Astrocyte (in vitro differentiated cells and primary cell): ENCODE data around the gene SNX32. TPM values are rescaled to one million over a fixed set of nuclear protein-coding genes. Genes with fewer than 3 reads are reported as not detected.

Experiments
- DNase-seq: peaks from one replicate; pipeline ENCODE4 v3.0.0-alpha.2; 2010; ENCODE audit warnings: low read depth
- FAIRE-seq: peaks from 2 replicates; lab custom pipeline; 2011; peaks lifted over from hg19 to GRCh38; lab: Jason Lieb, UNC
- H2AFZ ChIP-seq: 2 replicates; pipeline ENCODE4 v1.6.0; 2012; ENCODE audit warnings: low read depth, low read length, inconsistent platforms
- H3K27ac ChIP-seq: 2 replicates; pipeline ENCODE4 v1.5.1; 2011; ENCODE audit warnings: low read depth, low read length, inconsistent platforms
- H3K27me3 ChIP-seq: 2 replicates; pipeline ENCODE4 v1.6.0; 2011; ENCODE audit warnings: low read length, inconsistent platforms; ENCODE audit not compliant: insufficient read depth
- H3K36me3 ChIP-seq: 2 replicates; pipeline ENCODE4 v1.5.1; 2011; ENCODE audit warnings: low read length, inconsistent platforms; ENCODE audit not compliant: insufficient read depth
- H3K4me1 ChIP-seq: 2 replicates; pipeline ENCODE4 v1.5.1; 2011; ENCODE audit warnings: low read length, inconsistent platforms; ENCODE audit not compliant: insufficient read depth
- H3K4me2 ChIP-seq: 2 replicates; pipeline ENCODE4 v1.6.0; 2012; ENCODE audit warnings: low read length, inconsistent platforms
- H3K4me3 ChIP-seq: 2 replicates; pipeline ENCODE4 v1.5.1; 2011; ENCODE audit warnings: low read depth, mild to moderate bottlenecking, low read length, inconsistent platforms; ENCODE audit not compliant: insufficient read depth
- H3K79me2 ChIP-seq: 2 replicates; pipeline ENCODE4 v1.6.0; 2012; ENCODE audit warnings: mild to moderate bottlenecking, low read length, inconsistent platforms; ENCODE audit not compliant: insufficient read depth
- H3K9ac ChIP-seq: 2 replicates; pipeline ENCODE4 v1.6.0; 2012; ENCODE audit warnings: mild to moderate bottlenecking, low read length, inconsistent platforms
- H3K9me3 ChIP-seq: 2 replicates; pipeline ENCODE4 v1.5.1; 2012; ENCODE audit warnings: low read depth, mild to moderate bottlenecking, low read length, inconsistent platforms; ENCODE audit not compliant: insufficient read depth
- H4K20me1 ChIP-seq: 2 replicates; pipeline ENCODE4 v1.6.0; 2012; ENCODE audit warnings: low read length, inconsistent platforms; ENCODE audit not compliant: insufficient read depth
- H3K27ac Mint-ChIP-seq: one replicate; pipeline ENCODE4 v1.8.0; 2021; ENCODE audit warnings: mild to moderate bottlenecking, mixed read lengths; ENCODE audit not compliant: unreplicated experiment
- H3K27me3 Mint-ChIP-seq: one replicate; pipeline ENCODE4 v1.8.0; 2021; ENCODE audit warnings: low read depth, mixed read lengths; ENCODE audit not compliant: unreplicated experiment
- H3K36me3 Mint-ChIP-seq: one replicate; pipeline ENCODE4 v1.8.0; 2021; ENCODE audit warnings: low read depth, mixed read lengths; ENCODE audit not compliant: unreplicated experiment
- H3K4me1 Mint-ChIP-seq: one replicate; pipeline ENCODE4 v1.8.0; 2021; ENCODE audit warnings: low read depth, mixed read lengths; ENCODE audit not compliant: unreplicated experiment
- H3K4me3 Mint-ChIP-seq: one replicate; pipeline ENCODE4 v1.8.0; 2021; ENCODE audit warnings: mild to moderate bottlenecking, moderate library complexity, mixed read lengths; ENCODE audit not compliant: unreplicated experiment
- H3K9me3 Mint-ChIP-seq: one replicate; pipeline ENCODE4 v1.8.0; 2021; ENCODE audit warnings: mild to moderate bottlenecking, mixed read lengths; ENCODE audit not compliant: unreplicated experiment
- CTCF ChIP-seq: IDR thresholded peaks from 2 replicates; pipeline ENCODE4 v1.5.1; 2011; ENCODE audit warnings: low read depth, mild to moderate bottlenecking, inconsistent platforms, low read length, moderate library complexity; ENCODE audit not compliant: insufficient read depth
- EZH2 ChIP-seq: IDR thresholded peaks from 2 replicates; pipeline ENCODE4 v1.6.1; 2012; ENCODE audit warnings: mild to moderate bottlenecking, low read length, inconsistent platforms; ENCODE audit not compliant: insufficient read depth
- total RNA-seq: library from RNA; stranded (reverse); gene quantifications from 2 replicates; pipeline ENCODE4 v1.2.1, GENCODE V29; 2021

The SNX32 gene
- total RNA-seq, 1 donor from 2014 or later, result 1.2 TPM

- H3K4me3 Mint-ChIP-seq, result no peak overlapping the region
- H3K9me3 Mint-ChIP-seq, result no peaks in the 10 kb centered on the region
- FAIRE-seq (no peak), DNase-seq (no peak)
- Histone ChIP-seq H2AFZ (no peak overlapping the region), H3K9me3 (no peaks in the 10 kb centered on the region), H3K4me1 (peaks cover 24% of the 10 kb centered on the region), H3K36me3 (peaks cover 35% of the 10 kb centered on the region), H3K9ac (no peak overlapping the region), H3K27me3 (no peaks in the 10 kb centered on the region), H3K4me2 (no peak overlapping the region), H3K79me2 (peaks cover 58% of the 10 kb centered on the region), H3K27ac (no peak overlapping the region), H3K4me3 (no peak overlapping the region), H4K20me1 (peaks cover 81% of the 10 kb centered on the region)
- H3K27ac Mint-ChIP-seq, result peak overlapping the region; percentile 75
- TF ChIP-seq CTCF (no peak), EZH2 (no peak)
- peaks cover 15% of the 10 kb centered on the region for H3K36me3 Mint-ChIP-seq
- no peaks in the 10 kb centered on the region for H3K27me3 Mint-ChIP-seq
- peaks cover 21% of the 10 kb centered on the region for H3K4me1 Mint-ChIP-seq
Measured at GRCh38 chr11:65864706-65865471, 31.1 kb downstream of the SNX32 start.

GRCh38 chr11:65865550-65866172, 31.9 kb downstream of the SNX32 start:
- H3K4me2 ChIP-seq, result no peak overlapping the region
- peaks cover 27% of the 10 kb centered on the region for H3K4me1 ChIP-seq
- H3K27me3 Mint-ChIP-seq, result no peaks in the 10 kb centered on the region
- peaks cover 15% of the 10 kb centered on the region for H3K36me3 Mint-ChIP-seq
- peaks cover 35% of the 10 kb centered on the region for H3K36me3 ChIP-seq
- no peak for TF ChIP-seq CTCF
- TF ChIP-seq EZH2, result no peak
- H3K27me3 ChIP-seq, result no peaks in the 10 kb centered on the region
- peaks cover 64% of the 10 kb centered on the region for H3K79me2 ChIP-seq
- no peak overlapping the region for H3K4me3 Mint-ChIP-seq
- no peak overlapping the region for H3K9ac ChIP-seq
- H2AFZ ChIP-seq, result no peak overlapping the region
- no peaks in the 10 kb centered on the region for H3K9me3 Mint-ChIP-seq
- no peaks in the 10 kb centered on the region for H3K9me3 ChIP-seq
- no peak for FAIRE-seq
- H3K27ac Mint-ChIP-seq, result peak overlapping the region; percentile 75
- peaks cover 24% of the 10 kb centered on the region for H3K4me1 Mint-ChIP-seq
- DNase-seq, result no peak
- peaks cover 89% of the 10 kb centered on the region for H4K20me1 ChIP-seq
- no peak overlapping the region for H3K27ac ChIP-seq
- no peak overlapping the region for H3K4me3 ChIP-seq
